HG02884 (cell line): Measurements from ENCODE around the gene MCEMP1.

Experiments used
- ATAC-seq: cut with Tn5 transposase; IDR thresholded peaks from one replicate; pipeline ENCODE4 v1.9.1; 2021; ENCODE audit warnings: mild to moderate bottlenecking, moderate library complexity; ENCODE audit not compliant: unreplicated experiment

Gene MCEMP1

GRCh38 chr19:7692417-7693088 lies 15.7 kb downstream of the MCEMP1 start:
- no peak for ATAC-seq

- ATAC-seq = no peak
These were observed 17.6 kb downstream of the MCEMP1 start for GRCh38 chr19:7694499-7694898.

GRCh38 chr19:7697721-7698287 lies 20.9 kb downstream of the MCEMP1 start:
- no peak for ATAC-seq

- ATAC-seq = no peak
These were observed 21.7 kb downstream of the MCEMP1 start for GRCh38 chr19:7698583-7698982.

GRCh38 chr19:7699003-7699402 lies 22.1 kb downstream of the MCEMP1 start:
- ATAC-seq = no peak

- ATAC-seq = no peak
These were observed 22.8 kb downstream of the MCEMP1 start for GRCh38 chr19:7699417-7700401.

- no peak for ATAC-seq
These were observed 24.3 kb downstream of the MCEMP1 start for GRCh38 chr19:7701049-7701653.

- ATAC-seq = no peak
These were observed 25.0 kb downstream of the MCEMP1 start, which contains the start of gene FCER2 for GRCh38 chr19:7701654-7702457. Gene FCER2, minus strand, starts transcription at chr19:7702131. Its CDS starts 2,371 bp downstream, at chr19:7699760.

- no peak for ATAC-seq
These were observed 26.4 kb downstream of the MCEMP1 start for GRCh38 chr19:7703332-7703731.

- ATAC-seq = no peak
These were observed 27.6 kb downstream of the MCEMP1 start for GRCh38 chr19:7704280-7705060.

GRCh38 chr19:7705387-7706187 lies 28.7 kb downstream of the MCEMP1 start:
- peak; percentile 41 for ATAC-seq

- ATAC-seq = no peak
These were observed 29.5 kb downstream of the MCEMP1 start for GRCh38 chr19:7706188-7706954.

GRCh38 chr19:7706955-7707456 lies 30.1 kb downstream of the MCEMP1 start:
- no peak for ATAC-seq

GRCh38 chr19:7709932-7710460 lies 33.1 kb downstream of the MCEMP1 start:
- ATAC-seq = no peak

- no peak for ATAC-seq
These were observed 33.7 kb downstream of the MCEMP1 start for GRCh38 chr19:7710616-7711015.

- no peak for ATAC-seq
These were observed 38.8 kb downstream of the MCEMP1 start for GRCh38 chr19:7715671-7716070.

- ATAC-seq = no peak
These were observed 39.9 kb downstream of the MCEMP1 start for GRCh38 chr19:7716762-7717161.

GRCh38 chr19:7718668-7719067 lies 41.8 kb downstream of the MCEMP1 start:
- no peak for ATAC-seq
